ENCODE measurements around the gene SERPINB2. TPM values are rescaled to one million over a fixed set of nuclear protein-coding genes. Genes with fewer than 3 reads are reported as not detected.

SERPINB2 gene
- total RNA-seq (ENCODE audit: insufficient read depth, low replicate concordance) = 39.2 TPM

- DNase-seq (ENCODE audit: low spot score) = peak; percentile 33
Observed at GRCh38 chr18:63887424-63887823, at the start of gene SERPINB2. SERPINB2 (plus strand) TSS chr18:63887705; CDS start chr18:63891445, 3,740 bp downstream.

- DNase-seq (ENCODE audit: low spot score) = no peak
Observed at GRCh38 chr18:63843008-63843407, 44.5 kb upstream of the SERPINB2 start.

- DNase-seq (ENCODE audit: low spot score) = peak; percentile 51
Observed at GRCh38 chr18:63844254-63844653, 43.3 kb upstream of the SERPINB2 start.

- peak; percentile 66 for DNase-seq (ENCODE audit: low spot score)
Observed at GRCh38 chr18:63848159-63848558, 39.3 kb upstream of the SERPINB2 start.

GRCh38 chr18:63850020-63850419 is 37.5 kb upstream of the SERPINB2 start:
- DNase-seq (ENCODE audit: low spot score) = no peak

- no peak for DNase-seq (ENCODE audit: low spot score)
Observed at GRCh38 chr18:63850636-63851035, 36.9 kb upstream of the SERPINB2 start.

GRCh38 chr18:63858456-63858855 is 29.0 kb upstream of the SERPINB2 start:
- no peak for DNase-seq (ENCODE audit: low spot score)

- no peak for DNase-seq (ENCODE audit: low spot score)
Observed at GRCh38 chr18:63859781-63860475, 27.6 kb upstream of the SERPINB2 start.

- DNase-seq (ENCODE audit: low spot score) = no peak
Observed at GRCh38 chr18:63860531-63860930, 27.0 kb upstream of the SERPINB2 start.

GRCh38 chr18:63867368-63868125 is 20.0 kb upstream of the SERPINB2 start:
- no peak for DNase-seq (ENCODE audit: low spot score)

GRCh38 chr18:63868546-63868945 is 19.0 kb upstream of the SERPINB2 start:
- DNase-seq (ENCODE audit: low spot score) = no peak

- no peak for DNase-seq (ENCODE audit: low spot score)
Observed at GRCh38 chr18:63869374-63869773, 18.1 kb upstream of the SERPINB2 start.

- DNase-seq (ENCODE audit: low spot score) = no peak
Observed at GRCh38 chr18:63869851-63870250, 17.7 kb upstream of the SERPINB2 start.

- DNase-seq (ENCODE audit: low spot score) = no peak
Observed at GRCh38 chr18:63871836-63872235, 15.7 kb upstream of the SERPINB2 start.

- DNase-seq (ENCODE audit: low spot score) = no peak
Observed at GRCh38 chr18:63872586-63872985, 14.9 kb upstream of the SERPINB2 start.

- DNase-seq (ENCODE audit: low spot score) = no peak
Observed at GRCh38 chr18:63878343-63878742, 9.2 kb upstream of the SERPINB2 start.

GRCh38 chr18:63878925-63879324 is 8.6 kb upstream of the SERPINB2 start:
- no peak for DNase-seq (ENCODE audit: low spot score)

- DNase-seq (ENCODE audit: low spot score) = no peak
Observed at GRCh38 chr18:63879709-63880108, 7.8 kb upstream of the SERPINB2 start.

- DNase-seq (ENCODE audit: low spot score) = no peak
Observed at GRCh38 chr18:63881851-63882250, 5.7 kb upstream of the SERPINB2 start.

GRCh38 chr18:63882333-63883141 is 5.0 kb upstream of the SERPINB2 start:
- peak; percentile 79 for DNase-seq (ENCODE audit: low spot score)

GRCh38 chr18:63883617-63884016 is 3.9 kb upstream of the SERPINB2 start:
- no peak for DNase-seq (ENCODE audit: low spot score)

All from umbilical cord (tissue), 2 donors.